H1 (cell line): ENCODE data around the gene WDR11. TPM values are rescaled to one million over a fixed set of nuclear protein-coding genes. Genes with fewer than 3 reads are reported as not detected.

ENCODE experiments used
- CTCF ChIA-PET: fragments of 300-600 bp; sonication (Branson Sonifier 250); formaldehyde crosslinking; loops from one replicate; lab custom pipeline; 2021; ENCODE audit not compliant: partially characterized antibody; lab: Charles Lee
- POLR2A ChIA-PET: fragments of 300-600 bp; sonication (Branson Sonifier 250); formaldehyde crosslinking; loops from one replicate; lab custom pipeline; 2021; ENCODE audit warnings: inconsistent platforms; ENCODE audit not compliant: partially characterized antibody; lab: Charles Lee
- DNase-seq, 2 experiments: peaks; one replicate each; pipeline versions ENCODE4 v3.0.0 to v3.0.0-alpha.2; 2010 to 2022; ENCODE audit warnings: low spot score in 2 of 2, low read depth in 1 of 2, mixed read lengths in 1 of 2
- FAIRE-seq: peaks from 2 replicates; lab custom pipeline; 2011; peaks lifted over from hg19 to GRCh38; lab: Jason Lieb, UNC
- H2AFZ ChIP-seq: 2 replicates; pipeline ENCODE4 v1.8.1; 2012; ENCODE audit warnings: low read length, inconsistent platforms
- H2AK5ac ChIP-seq: 2 replicates; pipeline ENCODE4 v1.6.1; 2013; ENCODE audit warnings: low read depth, low read length
- H2BK120ac ChIP-seq: replicated peaks from 2 replicates; pipeline ENCODE3; 2013; ENCODE audit warnings: low read depth, low read length, inconsistent platforms
- H2BK12ac ChIP-seq: 2 replicates; pipeline ENCODE4 v1.6.1; 2013; ENCODE audit warnings: low read depth, low read length
- H2BK15ac ChIP-seq: 2 replicates; pipeline ENCODE4 v1.6.1; 2013; ENCODE audit warnings: low read length
- H2BK20ac ChIP-seq: 2 replicates; pipeline ENCODE4 v1.6.1; 2013; ENCODE audit warnings: low read length
- H2BK5ac ChIP-seq: 2 replicates; pipeline ENCODE4 v1.6.1; 2013; ENCODE audit warnings: low read depth, low read length
- H3K14ac ChIP-seq: 2 replicates; pipeline ENCODE4 v1.6.1; 2013; ENCODE audit warnings: inconsistent platforms; ENCODE audit not compliant: insufficient read length
- H3K18ac ChIP-seq: 2 replicates; pipeline ENCODE4 v1.6.1; 2013; ENCODE audit warnings: low read length; ENCODE audit errors: extremely low read depth
- H3K23ac ChIP-seq: 2 replicates; pipeline ENCODE4 v1.6.1; 2013; ENCODE audit warnings: inconsistent platforms; ENCODE audit not compliant: insufficient read length
- H3K23me2 ChIP-seq: 2 replicates; pipeline ENCODE4 v1.6.1; 2013; ENCODE audit warnings: low read depth, low read length
- H3K27ac ChIP-seq: 2 replicates; pipeline ENCODE4 v1.6.1; 2011; ENCODE audit warnings: low read depth, low read length, inconsistent platforms
- H3K27me3 ChIP-seq, 4 experiments: replicated peaks in 1 of 4; 1 replicate in 1 of 4; 2 replicates in 3 of 4; pipeline versions ENCODE4 v1.6.1 to v1.8.1; 2011 to 2013; ENCODE audit warnings: low read length in 3 of 4, mild to moderate bottlenecking in 3 of 4, inconsistent platforms in 2 of 4, mixed read lengths in 2 of 4, moderate library complexity in 1 of 4; ENCODE audit not compliant: control insufficient read depth in 3 of 4, insufficient read depth in 3 of 4; ENCODE audit errors: extremely low read depth in 1 of 4
- H3K36me3 ChIP-seq, 4 experiments: 2 replicates each; pipeline versions ENCODE4 v1.6.1 to v1.8.1; 2011 to 2013; ENCODE audit warnings: mild to moderate bottlenecking in 4 of 4, low read length in 3 of 4, moderate library complexity in 2 of 4, control low read depth in 1 of 4, inconsistent platforms in 1 of 4; ENCODE audit not compliant: insufficient read depth in 4 of 4, control insufficient read depth in 2 of 4
- H3K4ac ChIP-seq: replicated peaks from 2 replicates; pipeline ENCODE3; 2013; ENCODE audit warnings: low read length, low read depth, mixed read lengths, inconsistent platforms; ENCODE audit not compliant: insufficient read length
- H3K4me1 ChIP-seq, 4 experiments: replicated peaks in 1 of 4; 1 replicate in 1 of 4; 2 replicates in 3 of 4; pipeline versions ENCODE4 v1.6.1 to v1.8.1; 2011 to 2013; ENCODE audit warnings: low read length in 3 of 4, inconsistent platforms in 2 of 4, mixed read lengths in 1 of 4; ENCODE audit not compliant: insufficient read depth in 4 of 4, control insufficient read depth in 3 of 4
- H3K4me2 ChIP-seq, 2 experiments: 2 replicates each; pipeline versions ENCODE4 v1.6.1 to v1.8.1; 2011 to 2013; ENCODE audit warnings: low read depth in 2 of 2, low read length in 2 of 2, control low read depth in 1 of 2, inconsistent platforms in 1 of 2, mild to moderate bottlenecking in 1 of 2; ENCODE audit not compliant: insufficient read depth in 1 of 2
- H3K4me3 ChIP-seq, 4 experiments: fragments of 200-600, 300-600 bp in 1 of 4; sonication (generic), shearing (Covaris generic), sonication (Bioruptor Twin) in 1 of 4; 2 replicates each; pipeline versions ENCODE4 v1.5.1 to v1.8.1; 2011 to 2016; ENCODE audit warnings: low read length in 4 of 4, low read depth in 3 of 4, control low read depth in 2 of 4, inconsistent platforms in 2 of 4, mild to moderate bottlenecking in 2 of 4, mixed read lengths in 1 of 4, moderate library complexity in 1 of 4; ENCODE audit not compliant: insufficient read depth in 2 of 4; ENCODE audit errors: extremely low read depth in 1 of 4
- H3K56ac ChIP-seq: replicated peaks from 2 replicates; pipeline ENCODE3; 2013; ENCODE audit warnings: low read depth, mild to moderate bottlenecking, mixed read lengths, low read length, inconsistent platforms; ENCODE audit not compliant: insufficient read length
- H3K79me1 ChIP-seq: 2 replicates; pipeline ENCODE4 v1.6.1; 2013; ENCODE audit warnings: low read depth, low read length, control low read depth
- H3K79me2 ChIP-seq, 2 experiments: 2 replicates each; pipeline versions ENCODE4 v1.6.1 to v1.8.1; 2012 to 2013; ENCODE audit warnings: low read length in 2 of 2, mild to moderate bottlenecking in 2 of 2, inconsistent platforms in 1 of 2; ENCODE audit not compliant: insufficient read depth in 2 of 2, control insufficient read depth in 1 of 2
- H3K9ac ChIP-seq, 4 experiments: replicated peaks in 1 of 4; 1 replicate in 1 of 4; 2 replicates in 3 of 4; pipeline versions ENCODE4 v1.6.1 to v1.8.1; 2011 to 2013; ENCODE audit warnings: low read depth in 3 of 4, low read length in 3 of 4, control low read depth in 2 of 4, mild to moderate bottlenecking in 2 of 4, moderate library complexity in 2 of 4, inconsistent platforms in 1 of 4; ENCODE audit errors: extremely low read depth in 1 of 4
- H3K9me3 ChIP-seq, 2 experiments: 2 replicates each; pipeline versions ENCODE4 v1.6.1 to v1.8.1; 2012 to 2013; ENCODE audit warnings: mild to moderate bottlenecking in 2 of 2, moderate library complexity in 2 of 2, control low read depth in 1 of 2, inconsistent platforms in 1 of 2, low read depth in 1 of 2, low read length in 1 of 2, mixed read lengths in 1 of 2; ENCODE audit not compliant: insufficient read depth in 2 of 2
- H4K20me1 ChIP-seq, 2 experiments: replicated peaks in 1 of 2; 2 replicates each; pipeline versions ENCODE3 to v1.8.1; 2011 to 2013; ENCODE audit warnings: inconsistent platforms in 2 of 2, low read length in 2 of 2, mild to moderate bottlenecking in 1 of 2; ENCODE audit not compliant: insufficient read depth in 2 of 2, control insufficient read depth in 1 of 2
- H4K5ac ChIP-seq: 2 replicates; pipeline ENCODE4 v1.6.1; 2013; ENCODE audit warnings: low read length, low read depth, mixed read lengths, inconsistent platforms; ENCODE audit not compliant: insufficient read length
- H4K8ac ChIP-seq: 2 replicates; pipeline ENCODE4 v1.8.0; 2013; ENCODE audit warnings: mild to moderate bottlenecking, moderate library complexity, low read length, inconsistent platforms; ENCODE audit not compliant: insufficient read depth; ENCODE audit errors: extremely low read depth
- H4K91ac ChIP-seq: replicated peaks from 2 replicates; pipeline ENCODE3; 2013; ENCODE audit warnings: low read length, mixed read lengths, inconsistent platforms; ENCODE audit not compliant: insufficient read length
- BCL11A ChIP-seq, 2 experiments: IDR thresholded peaks; one replicate each; pipeline ENCODE4 v1.6.1; 2011; ENCODE audit warnings: low read depth in 2 of 2, low read length in 2 of 2, mild to moderate bottlenecking in 2 of 2
- CHD1 ChIP-seq: IDR thresholded peaks from 2 replicates; pipeline ENCODE4 v1.6.1; 2012; ENCODE audit warnings: low read depth, low read length, improper control_type of control experiment
- SIN3A ChIP-seq, 2 experiments: IDR thresholded peaks in 1 of 2; conservative IDR thresholded peaks in 1 of 2; 2 replicates each; pipeline ENCODE4 v1.6.1; 2011 to 2012; ENCODE audit warnings: low read length in 2 of 2, improper control_type of control experiment in 1 of 2, low read depth in 1 of 2, mild to moderate bottlenecking in 1 of 2
- WGBS, 2 experiments: shearing (Covaris generic) in 1 of 2; methylation state at CpG; one replicate each; pipeline versions ENCODE4 v1.1.6 to v1.1.7; 2013 to 2015; ENCODE audit warnings: low lambda C conversion rate in 2 of 2, mixed read lengths in 2 of 2, inconsistent platforms in 1 of 2, low coverage in 1 of 2, missing lambda C conversion rate in 1 of 2; ENCODE audit not compliant: insufficient replicate concordance in 2 of 2, insufficient coverage in 1 of 2, insufficient read length in 1 of 2; ENCODE audit errors: extremely low coverage in 1 of 2, missing lambda C conversion rate in 1 of 2; 5-methylcytosine and 5-hydroxymethylcytosine counted together
- polyA plus RNA-seq, 7 experiments: library from polyadenylated mRNA; depleted of rRNA in 3 of 7; stranded (reverse) in 5 of 7; unstranded in 2 of 7; fragments of >200 nt in 5 of 7; fragments of 200-250 nt in 2 of 7; gene quantifications; 1 replicate in 5 of 7; 2 replicates in 1 of 7; 4 replicates in 1 of 7; pipeline versions ENCODE4 v1.2.1 to v1.2.3, GENCODE V29; 2011 to 2013; ENCODE audit warnings: missing spikeins in 2 of 7, mixed read lengths in 2 of 7
- total RNA-seq: library from RNA; stranded (reverse); fragmentation: NEBNext Ultra II Directional; extraction: Animal tissue kit (Norgen Biotek cat#: 25700); gene quantifications from 2 replicates; pipeline ENCODE4 v1.2.1, GENCODE V29; 2021
- TF ChIP-seq, protein P1 (sequence below), 3 experiments: IDR thresholded peaks; 1 replicate in 2 of 3; 2 replicates in 1 of 3; pipeline versions ENCODE4 v1.5.1 to v1.6.1; 2011; ENCODE audit warnings: low read length in 3 of 3, mild to moderate bottlenecking in 3 of 3, inconsistent platforms in 2 of 3, low read depth in 1 of 3, moderate library complexity in 1 of 3; ENCODE audit not compliant: insufficient read depth in 1 of 3; ENCODE audit errors: control extremely low read depth in 1 of 3

WDR11 gene
- total and polyA plus RNA-seq, 2 of the 8 experiments (the other 6 are each of a cell fraction or from before 2014, with no cell fraction given): 39.7 to 41.9 TPM

- Histone ChIP-seq H4K20me1 (no peaks in the 10 kb centered on the region), H2BK120ac (no peak overlapping the region), H3K4me2 (no peak overlapping the region)
Observed at GRCh38 chr10:120897343-120897742, 46.2 kb downstream of the WDR11 start.

More at GRCh38 chr10:120897343-120897742, 46.2 kb downstream of the WDR11 start:
- POLR2A ChIA-PET: no interaction called here
- FAIRE-seq: no peak
- Histone ChIP-seq H2AK5ac (no peak overlapping the region), H2BK12ac (no peak overlapping the region), H3K23me2 (no peaks in the 10 kb centered on the region), H2BK20ac (no peak overlapping the region), H3K18ac (no peak overlapping the region), H2BK15ac (no peak overlapping the region), H3K79me1 (no peaks in the 10 kb centered on the region), H4K8ac (no peak overlapping the region), H3K9me3 (no peaks in the 10 kb centered on the region), H3K36me3 (peaks cover 0 to 19% (median 6%) of the 10 kb centered on the region in 4 experiments; a peak in 4 of 8 replicates), H3K23ac (no peak overlapping the region), H3K4me1 (no peaks in the 10 kb centered on the region), H3K27me3 (no peaks in the 10 kb centered on the region), H3K4me3 (no peak overlapping the region), H4K91ac (no peak overlapping the region), H3K27ac (no peak overlapping the region), H2BK5ac (no peak overlapping the region), H2AFZ (no peak overlapping the region), H3K14ac (no peak overlapping the region), H3K9ac (no peak overlapping the region), H3K4ac (no peak overlapping the region), H3K56ac (no peak overlapping the region), H3K79me2 (no peaks in the 10 kb centered on the region), H4K5ac (no peak overlapping the region)
- TF ChIP-seq CHD1 (no peak), BCL11A (IDR thresholded peaks at IDR 0.05; ENCODE audit: low read depth in 2 of 2, low read length in 2 of 2) (no peak), SIN3A (conservative IDR thresholded peaks at IDR 0.05 in 1 of 2, IDR thresholded peaks at IDR 0.05 in 1 of 2; ENCODE audit: low read depth in 1 of 2, low read length in 2 of 2) (no peak)
- TF ChIP-seq, protein P1, sequence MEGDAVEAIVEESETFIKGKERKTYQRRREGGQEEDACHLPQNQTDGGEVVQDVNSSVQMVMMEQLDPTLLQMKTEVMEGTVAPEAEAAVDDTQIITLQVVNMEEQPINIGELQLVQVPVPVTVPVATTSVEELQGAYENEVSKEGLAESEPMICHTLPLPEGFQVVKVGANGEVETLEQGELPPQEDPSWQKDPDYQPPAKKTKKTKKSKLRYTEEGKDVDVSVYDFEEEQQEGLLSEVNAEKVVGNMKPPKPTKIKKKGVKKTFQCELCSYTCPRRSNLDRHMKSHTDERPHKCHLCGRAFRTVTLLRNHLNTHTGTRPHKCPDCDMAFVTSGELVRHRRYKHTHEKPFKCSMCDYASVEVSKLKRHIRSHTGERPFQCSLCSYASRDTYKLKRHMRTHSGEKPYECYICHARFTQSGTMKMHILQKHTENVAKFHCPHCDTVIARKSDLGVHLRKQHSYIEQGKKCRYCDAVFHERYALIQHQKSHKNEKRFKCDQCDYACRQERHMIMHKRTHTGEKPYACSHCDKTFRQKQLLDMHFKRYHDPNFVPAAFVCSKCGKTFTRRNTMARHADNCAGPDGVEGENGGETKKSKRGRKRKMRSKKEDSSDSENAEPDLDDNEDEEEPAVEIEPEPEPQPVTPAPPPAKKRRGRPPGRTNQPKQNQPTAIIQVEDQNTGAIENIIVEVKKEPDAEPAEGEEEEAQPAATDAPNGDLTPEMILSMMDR (IDR thresholded peaks at IDR 0.05; ENCODE audit: control extremely low read depth in 1 of 3, insufficient read depth in 1 of 3, low read depth in 1 of 3, low read length in 3 of 3): no peak
- CTCF ChIA-PET: interaction anchor here (1.0 kb wide), 1 partner anchor 13 kb away, joined by 3 read pairs; no protein-coding TSS in a partner anchor
- no peak for DNase-seq
- WGBS, 2 experiments: 93% methylated on average over 2 of the region's 2 CpGs; no CpG with 5 or more reads in 1 of the 2 experiments
